OCI-LY7 (cell line): ENCODE data around the gene SPATS2L. TPM values are rescaled to one million over a fixed set of nuclear protein-coding genes. Genes with fewer than 3 reads are reported as not detected.

ENCODE experiments used
- BruUV-seq: library from RNA; stranded (reverse); fragments of 400-500 nt; replicated peaks from 2 replicates; lab custom pipeline; 2021; lab: Mats Ljungman, UMichigan
- CTCF ChIA-PET: fragments of 300-600 bp; sonication (Branson Sonifier 250); formaldehyde crosslinking; loops from one replicate; lab custom pipeline; 2022; ENCODE audit warnings: antibody characterized with exemption; ENCODE audit not compliant: unreplicated experiment; lab: Charles Lee
- POLR2A ChIA-PET: fragments of 300-600 bp; sonication (Branson Sonifier 250); formaldehyde crosslinking; loops from one replicate; lab custom pipeline; 2022; ENCODE audit warnings: antibody characterized with exemption; lab: Charles Lee
- DNase-seq: peaks from one replicate; pipeline ENCODE4 v3.0.0-alpha.2; 2015; ENCODE audit warnings: low spot score
- H2AFZ ChIP-seq: fragments of 200-600 bp; sonication (generic), shearing (Covaris generic); 2 replicates; pipeline ENCODE4 v1.6.1; 2014; ENCODE audit warnings: mild to moderate bottlenecking, antibody characterized with exemption, low read length, moderate library complexity
- H3K27ac ChIP-seq: fragments of 200-600 bp; sonication (generic); 2 replicates; pipeline ENCODE4 v1.5.1; 2014; ENCODE audit warnings: mixed run types, low read depth, mild to moderate bottlenecking, moderate library complexity, low read length, inconsistent platforms; ENCODE audit not compliant: poor library complexity, severe bottlenecking
- H3K36me3 ChIP-seq: fragments of 200-600 bp; sonication (generic); 2 replicates; pipeline ENCODE4 v1.6.1; 2014; ENCODE audit warnings: mild to moderate bottlenecking, antibody characterized with exemption, low read length, moderate library complexity, mixed read lengths; ENCODE audit not compliant: insufficient read depth
- H3K4me1 ChIP-seq: fragments of 200-600 bp; sonication (generic); 2 replicates; pipeline ENCODE4 v1.5.1; 2014; ENCODE audit warnings: mild to moderate bottlenecking, low read length; ENCODE audit not compliant: insufficient read depth, poor library complexity, severe bottlenecking
- H3K4me2 ChIP-seq: fragments of 200-600 bp; sonication (generic); 2 replicates; pipeline ENCODE4 v1.6.1; 2014; ENCODE audit warnings: mild to moderate bottlenecking, low read length
- H3K4me3 ChIP-seq: fragments of 200-600 bp; sonication (generic); 2 replicates; pipeline ENCODE4 v1.5.1; 2014; ENCODE audit warnings: mild to moderate bottlenecking, low read depth, low read length; ENCODE audit not compliant: poor library complexity, severe bottlenecking
- H3K79me2 ChIP-seq: fragments of 200-600 bp; sonication (generic); 2 replicates; pipeline ENCODE4 v1.6.1; 2016; ENCODE audit warnings: low read depth, mild to moderate bottlenecking, low read length, moderate library complexity, mixed read lengths; ENCODE audit not compliant: insufficient read depth
- H3K9me2 ChIP-seq: fragments of 200-600 bp; sonication (generic); 2 replicates; pipeline ENCODE4 v1.6.1; 2016; ENCODE audit warnings: mild to moderate bottlenecking, low read length, mixed read lengths; ENCODE audit not compliant: insufficient read depth
- H3K9me3 ChIP-seq: fragments of 200-600 bp; sonication (generic); 2 replicates; pipeline ENCODE4 v1.6.1; 2014; ENCODE audit warnings: mild to moderate bottlenecking, mixed run types, low read length, mixed read lengths
- H4K20me1 ChIP-seq: fragments of 200-600 bp; sonication (generic); 2 replicates; pipeline ENCODE4 v1.6.1; 2014; ENCODE audit warnings: mild to moderate bottlenecking, antibody characterized with exemption, low read length, moderate library complexity, mixed read lengths; ENCODE audit not compliant: insufficient read depth
- CTCF ChIP-seq: fragments of 200-600 bp; sonication (generic); conservative IDR thresholded peaks from 2 replicates; pipeline ENCODE4 v1.5.1; 2014; ENCODE audit warnings: mild to moderate bottlenecking, antibody characterized with exemption, low read length, moderate library complexity, mixed read lengths
- EZH2phosphoT487 ChIP-seq: fragments of 200-600 bp; sonication (generic); IDR thresholded peaks from 2 replicates; pipeline ENCODE4 v1.6.1; 2018; ENCODE audit warnings: low read depth, borderline replicate concordance, mild to moderate bottlenecking, mixed run types, antibody characterized with exemption, low read length, moderate library complexity, mixed read lengths
- intact Hi-C: fragments of 100-400 bp; cut with micrococcal nuclease; formaldehyde crosslinking; loops from one replicate; pipeline ENCODE4 v1.10.0; 2022; ENCODE audit not compliant: unreplicated experiment
- total RNA-seq, 2 experiments: library from RNA; depleted of rRNA in 1 of 2; stranded (reverse); fragments of >200 nt in 1 of 2; shearing (Covaris generic) in 1 of 2; gene quantifications; 2 replicates each; pipeline ENCODE4 v1.2.3, GENCODE V29; 2014 to 2022

The SPATS2L gene
- total RNA-seq, 2 experiments from 2014 or later, result 3.1 to 5.2 TPM

- CTCF ChIA-PET, result no interaction called here
These were observed 51.4 kb downstream of the SPATS2L start for GRCh38 chr2:200357845-200358244.

GRCh38 chr2:200359552-200359951 is 53.1 kb downstream of the SPATS2L start:
- H3K9me3 ChIP-seq, result no peaks in the 10 kb centered on the region
- H3K79me2 ChIP-seq, result no peaks in the 10 kb centered on the region
- intact Hi-C loops, result no loop called here
- no peak overlapping the region for H2AFZ ChIP-seq
- no peaks in the 10 kb centered on the region for H4K20me1 ChIP-seq
- H3K4me3 ChIP-seq, result no peak overlapping the region
- DNase-seq, result no peak
- no peak overlapping the region for H3K4me2 ChIP-seq
- TF ChIP-seq EZH2phosphoT487 (no peak), CTCF (no peak)
- no peak overlapping the region for H3K27ac ChIP-seq
- no peaks in the 10 kb centered on the region for H3K9me2 ChIP-seq
- ChIA-PET CTCF (no interaction called here), POLR2A (interaction anchor here (0.6 to 1.6 kb wide), 2 partner anchors 13 to 1206 kb away, joined by 4 to 5 read pairs; no protein-coding TSS in a partner anchor)
- no TSS peak for BruUV-seq
- no peaks in the 10 kb centered on the region for H3K36me3 ChIP-seq
- H3K4me1 ChIP-seq, result no peaks in the 10 kb centered on the region

More at GRCh38 chr2:200357845-200358244, 51.4 kb downstream of the SPATS2L start:
- POLR2A ChIA-PET, result interaction anchor here (0.5 to 1.1 kb wide), 2 partner anchors 15 to 131 kb away, joined by 3 read pairs; no protein-coding TSS in a partner anchor
- TF ChIP-seq EZH2phosphoT487 (no peak), CTCF (no peak)
- no TSS peak for BruUV-seq
- DNase-seq, result no peak
- H3K4me3 ChIP-seq, result no peak overlapping the region
- H4K20me1 ChIP-seq, result no peaks in the 10 kb centered on the region
- intact Hi-C loops, result no loop called here
- no peaks in the 10 kb centered on the region for H3K4me1 ChIP-seq
- no peaks in the 10 kb centered on the region for H3K36me3 ChIP-seq
- no peak overlapping the region for H2AFZ ChIP-seq
- no peaks in the 10 kb centered on the region for H3K79me2 ChIP-seq
- no peaks in the 10 kb centered on the region for H3K9me3 ChIP-seq
- H3K4me2 ChIP-seq, result no peak overlapping the region
- no peak overlapping the region for H3K27ac ChIP-seq
- H3K9me2 ChIP-seq, result no peaks in the 10 kb centered on the region

- no peaks in the 10 kb centered on the region for H3K79me2 ChIP-seq
- intact Hi-C loops, result no loop called here
- H3K4me1 ChIP-seq, result no peaks in the 10 kb centered on the region
- ChIA-PET CTCF (no interaction called here), POLR2A (interaction anchor here (1.6 kb wide), 1 partner anchor 14 kb away, joined by 4 read pairs; no protein-coding TSS in a partner anchor)
- BruUV-seq, result no TSS peak
- H2AFZ ChIP-seq, result no peak overlapping the region
- H4K20me1 ChIP-seq, result no peaks in the 10 kb centered on the region
- H3K9me2 ChIP-seq, result no peaks in the 10 kb centered on the region
- no peak overlapping the region for H3K27ac ChIP-seq
- no peak for TF ChIP-seq CTCF
- TF ChIP-seq EZH2phosphoT487, result no peak
- H3K4me3 ChIP-seq, result no peak overlapping the region
- no peaks in the 10 kb centered on the region for H3K9me3 ChIP-seq
- no peak overlapping the region for H3K4me2 ChIP-seq
- no peaks in the 10 kb centered on the region for H3K36me3 ChIP-seq
- no peak for DNase-seq
These were observed 53.9 kb downstream of the SPATS2L start for GRCh38 chr2:200360364-200360763.
